SW480 (cell line): ENCODE measurements around the gene LAGE3.

ENCODE experiments used
- DNase-seq: peaks from one replicate; pipeline ENCODE4 v3.0.0-alpha.2; 2016; ENCODE audit warnings: low spot score

Gene LAGE3, protein sequence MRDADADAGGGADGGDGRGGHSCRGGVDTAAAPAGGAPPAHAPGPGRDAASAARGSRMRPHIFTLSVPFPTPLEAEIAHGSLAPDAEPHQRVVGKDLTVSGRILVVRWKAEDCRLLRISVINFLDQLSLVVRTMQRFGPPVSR

DNA sequence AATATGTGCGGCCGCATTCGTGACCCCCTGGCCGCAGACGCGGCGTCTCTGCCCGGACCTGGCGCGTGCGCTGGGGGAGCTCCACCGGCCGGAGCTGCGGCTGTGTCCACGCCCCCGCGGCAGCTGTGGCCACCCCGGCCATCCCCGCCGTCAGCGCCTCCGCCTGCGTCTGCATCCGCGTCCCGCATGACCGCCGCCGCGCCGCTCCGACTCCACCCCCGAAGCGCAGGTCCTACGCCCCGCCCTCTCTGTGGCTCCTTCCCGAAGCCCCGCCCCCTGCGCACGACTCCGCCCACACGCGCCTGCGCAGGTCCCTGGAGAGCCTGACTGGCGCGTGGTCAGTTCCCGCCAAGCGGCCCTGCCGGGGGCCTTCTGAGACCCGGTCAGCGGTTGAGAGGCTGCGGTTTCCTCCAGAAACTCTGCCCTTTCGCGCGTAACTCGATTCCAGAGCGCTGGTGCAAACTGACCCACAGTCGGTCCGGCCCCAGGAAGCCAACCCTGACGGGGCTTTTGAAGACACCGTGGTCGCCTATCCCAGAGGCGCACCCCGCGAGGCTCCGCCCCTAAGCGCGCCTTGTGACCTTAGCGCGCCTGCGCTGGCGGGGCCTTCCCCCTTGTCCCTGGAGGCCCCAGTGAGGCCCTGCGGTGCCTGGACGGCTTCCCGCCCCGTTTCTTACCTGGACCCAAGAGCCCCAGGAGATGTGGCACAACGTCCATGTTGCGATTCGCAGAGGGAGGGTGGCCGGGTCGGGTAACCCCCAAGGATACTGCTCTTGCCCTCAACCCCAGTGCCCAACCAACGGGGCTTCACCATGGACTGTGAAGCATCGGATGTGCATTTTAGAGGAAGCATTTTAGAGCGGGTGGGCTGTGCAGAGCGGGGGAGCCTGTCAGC lies at the start of gene LAGE3:
TSS of gene LAGE3 (minus strand) at position 554 of the 895 bp plus-strand sequence. CDS start at position 188, 366 bp downstream.
- DNase-seq, result peak; percentile 82

GRCh38 chrX:154526901-154527675 lies 48.0 kb upstream of the LAGE3 start:
- DNase-seq, result peak; percentile 73

- DNase-seq, result no peak
Measured at GRCh38 chrX:154525606-154526490, 46.8 kb upstream of the LAGE3 start.

- no peak for DNase-seq
Measured at GRCh38 chrX:154519389-154519788, 40.3 kb upstream of the LAGE3 start.

DNA sequence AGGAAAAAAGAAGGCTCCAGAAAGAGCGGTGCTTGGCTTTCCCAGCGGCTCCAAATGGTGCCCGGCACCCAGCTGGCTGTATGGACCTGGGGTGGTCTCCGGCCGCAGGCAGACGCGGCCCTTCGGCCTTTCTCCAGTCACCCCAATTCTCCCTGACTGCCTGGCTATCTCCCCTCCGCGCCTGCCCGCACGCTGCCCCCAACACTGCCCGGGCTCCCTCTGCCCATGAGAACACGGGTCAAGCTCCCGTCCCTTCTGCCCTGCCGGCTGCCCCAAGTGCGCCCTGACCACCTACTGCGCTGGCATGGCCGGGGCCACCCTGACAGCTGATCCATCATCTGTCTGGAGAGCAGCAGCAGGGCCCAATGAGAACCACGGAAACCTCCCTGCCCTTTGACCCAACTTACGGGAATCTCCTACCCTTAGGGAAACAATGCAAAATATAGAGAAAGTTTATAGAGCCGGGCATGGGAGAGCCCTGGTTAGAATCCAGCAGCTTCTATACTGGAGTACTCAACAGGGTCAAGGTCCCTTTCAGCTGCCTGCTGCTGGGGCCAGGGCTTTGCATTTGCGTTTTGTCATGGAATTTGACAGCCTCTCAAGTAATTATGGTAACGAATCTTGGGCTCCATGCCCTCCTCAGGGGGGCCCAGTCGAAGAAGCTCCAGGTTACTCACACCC lies 38.2 kb upstream of the LAGE3 start:
- DNase-seq, result no peak

DNA sequence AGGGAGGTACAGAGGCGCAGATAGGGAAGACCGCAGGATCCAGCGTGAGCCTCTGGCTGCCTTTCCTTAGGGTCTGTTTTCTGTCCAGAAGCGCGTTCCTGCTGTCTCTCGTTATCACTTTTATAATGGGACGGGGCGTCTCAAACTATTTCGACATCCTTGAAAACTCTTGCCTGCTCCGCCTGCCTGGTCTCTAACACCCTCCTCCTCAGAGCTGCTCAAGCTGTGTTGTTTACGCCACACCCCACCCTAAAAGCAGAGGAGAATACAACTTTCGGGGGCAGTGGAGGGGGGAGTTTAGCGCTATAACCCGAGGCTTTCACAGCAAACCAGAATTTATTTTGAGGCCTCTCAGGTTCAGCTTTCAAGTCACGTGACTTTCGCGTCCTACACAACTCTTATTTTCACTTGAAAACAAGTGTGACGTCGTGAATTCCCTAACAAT lies 37.6 kb upstream of the LAGE3 start:
- DNase-seq, result no peak

GRCh38 chrX:154515966-154516655 lies 37.0 kb upstream of the LAGE3 start, which contains the start of gene FAM3A:
FAM3A (minus strand) TSS chrX:154516232; CDS start chrX:154515772, 460 bp downstream.
- peak; percentile 85 for DNase-seq

DNA sequence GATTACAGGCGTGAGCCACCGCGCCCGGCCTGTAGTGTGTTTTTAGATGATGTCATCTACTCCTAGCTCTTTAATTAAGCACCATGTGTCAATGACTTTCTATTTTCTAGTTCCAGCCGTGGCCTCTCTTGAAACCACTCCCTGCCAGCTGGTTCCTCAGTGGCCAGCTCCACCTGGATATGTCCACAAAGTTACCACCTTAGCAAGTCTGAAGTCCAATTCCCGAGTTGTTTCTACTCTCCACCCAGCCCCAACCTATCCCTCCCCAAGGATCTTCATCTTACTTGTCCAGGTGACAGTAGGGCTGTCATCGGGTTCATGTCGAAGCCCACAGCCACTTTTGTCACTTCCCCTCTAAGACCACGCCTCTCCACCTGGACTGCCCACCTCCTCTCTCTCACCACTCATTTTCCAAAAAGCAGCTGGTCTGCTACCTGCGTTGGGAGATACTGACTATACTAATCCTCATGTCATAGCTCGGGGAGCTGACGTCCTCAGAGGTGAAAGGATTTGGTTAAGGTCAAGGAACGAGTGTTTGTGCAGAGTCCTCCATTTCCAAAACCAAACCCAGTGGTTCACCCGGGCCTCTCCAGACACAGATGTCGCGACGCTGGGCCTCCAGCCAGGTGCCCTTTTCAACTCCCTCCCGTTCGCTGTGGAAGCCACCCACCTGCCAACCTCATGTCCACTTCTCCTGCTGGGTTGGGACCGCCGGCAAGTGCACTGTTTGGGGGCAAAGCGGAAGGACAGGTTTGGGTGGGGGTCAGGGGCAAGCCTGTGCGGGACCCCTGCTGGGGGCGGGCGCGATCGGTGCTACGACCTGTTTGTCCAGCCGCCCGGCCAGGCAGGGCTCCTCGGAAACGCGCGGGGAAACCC lies 36.2 kb upstream of the LAGE3 start:
- DNase-seq, result no peak

GRCh38 chrX:154513716-154514115 lies 34.6 kb upstream of the LAGE3 start:
- DNase-seq, result no peak

DNA sequence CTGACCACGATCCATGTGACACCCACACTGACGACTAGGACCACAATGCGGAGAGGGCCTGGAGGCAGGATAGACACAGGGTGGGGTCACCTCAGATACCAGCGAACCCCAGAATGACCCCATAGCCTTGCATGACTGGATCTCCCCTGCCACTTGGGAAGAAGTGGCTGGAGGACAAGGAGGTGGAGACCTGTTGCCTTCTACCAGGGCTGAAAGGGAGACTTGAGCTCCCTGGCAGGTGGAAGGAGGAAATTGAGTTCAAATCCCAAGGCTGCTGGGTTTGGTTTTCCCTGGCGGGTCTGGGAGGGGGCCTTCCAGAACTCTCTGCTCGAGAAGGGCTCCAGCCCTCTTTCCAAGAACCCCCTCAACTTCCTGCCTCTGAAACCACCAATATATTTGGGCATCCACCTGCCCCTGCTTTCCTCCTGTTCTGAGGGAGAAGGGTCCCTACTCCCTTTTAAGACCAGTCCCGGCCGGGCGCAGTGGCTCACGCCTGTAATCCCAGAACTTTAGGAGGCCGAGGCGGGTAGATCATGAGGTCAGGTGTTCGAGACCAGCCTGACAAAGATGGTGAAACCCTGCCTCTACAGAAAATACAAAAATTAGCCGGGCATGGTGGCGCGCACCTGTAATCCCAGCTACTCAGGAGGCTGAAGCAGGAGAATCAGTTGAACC lies 33.9 kb upstream of the LAGE3 start:
- no peak for DNase-seq

GRCh38 chrX:154511761-154512160 lies 32.7 kb upstream of the LAGE3 start:
- no peak for DNase-seq

DNA sequence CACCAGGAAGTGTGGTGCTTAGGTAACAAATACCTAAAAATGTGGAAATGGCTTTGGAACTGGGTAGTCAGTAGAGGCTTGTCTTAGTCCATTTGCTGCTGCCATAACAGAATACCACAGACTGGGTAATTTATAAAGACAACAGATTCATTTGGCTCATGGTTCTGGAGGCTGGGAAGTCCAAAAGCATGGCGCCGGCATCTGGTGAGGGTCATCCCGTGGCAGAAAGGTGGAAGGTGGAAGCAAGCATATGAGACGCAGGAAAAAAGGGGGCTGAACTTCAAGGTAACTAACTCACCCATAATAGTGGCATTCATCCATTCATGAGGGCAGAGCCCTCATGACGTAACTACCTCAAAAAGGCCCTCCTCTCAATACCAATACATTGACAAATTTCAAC lies 30.4 kb upstream of the LAGE3 start:
- DNase-seq, result no peak

GRCh38 chrX:154508384-154508745 lies 29.3 kb upstream of the LAGE3 start:
- no peak for DNase-seq

DNA sequence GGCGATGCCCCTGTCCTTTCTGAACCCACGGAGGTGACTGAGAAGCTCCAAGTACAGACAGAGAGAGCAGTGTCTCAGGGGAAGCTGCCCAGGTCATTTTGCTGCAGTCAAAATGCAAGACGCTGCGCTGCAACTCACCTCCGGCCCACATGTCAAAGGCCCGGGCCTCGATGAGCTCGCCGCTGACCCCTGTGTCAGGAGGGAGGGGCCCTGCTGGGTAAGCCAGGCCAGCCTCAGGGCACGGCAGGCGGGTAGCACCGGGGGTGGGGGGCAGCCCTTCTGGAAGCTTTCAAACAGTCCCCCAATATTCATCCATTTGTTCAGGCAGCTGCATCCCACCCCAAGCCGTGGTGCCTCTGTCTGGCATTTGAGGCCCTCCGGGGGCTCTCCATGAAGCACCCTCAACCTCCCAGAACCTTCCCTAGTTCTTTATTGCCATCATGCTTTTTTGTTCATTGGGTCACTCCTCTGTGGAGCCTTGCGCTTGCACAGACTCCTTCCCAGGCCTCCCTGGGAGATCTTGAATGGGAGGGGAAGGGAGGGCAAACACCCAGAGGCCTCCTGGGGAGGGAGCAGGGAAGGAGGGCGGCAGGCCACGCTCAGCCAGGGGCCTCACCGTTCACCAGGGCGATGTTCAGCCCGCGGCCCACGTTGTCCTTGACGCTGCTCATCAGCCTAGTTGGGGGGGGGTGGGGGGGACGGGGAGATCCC lies 28.7 kb upstream of the LAGE3 start:
- DNase-seq, result no peak

- no peak for DNase-seq
Measured at GRCh38 chrX:154506483-154507332, 27.6 kb upstream of the LAGE3 start.

DNA sequence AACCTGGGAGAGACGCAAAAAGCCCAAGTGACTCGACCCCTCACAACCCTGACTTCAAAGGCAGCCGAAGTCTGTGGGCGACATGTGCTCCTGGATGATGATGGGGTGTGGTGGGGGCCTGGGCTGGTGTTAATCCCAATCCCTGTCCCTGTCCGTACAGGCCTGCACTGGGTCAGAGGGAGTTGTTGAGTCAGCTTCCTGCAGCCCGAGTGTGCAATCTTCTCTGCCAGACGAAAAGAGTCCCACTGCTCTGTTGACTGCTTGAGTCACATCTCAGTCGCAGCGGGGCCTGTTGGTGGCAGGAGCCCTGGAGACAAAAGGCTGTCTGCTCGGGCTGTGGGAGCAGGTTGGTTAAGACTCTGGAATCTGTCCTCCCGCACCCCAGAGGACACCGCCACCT lies 26.7 kb upstream of the LAGE3 start:
- no peak for DNase-seq

DNA sequence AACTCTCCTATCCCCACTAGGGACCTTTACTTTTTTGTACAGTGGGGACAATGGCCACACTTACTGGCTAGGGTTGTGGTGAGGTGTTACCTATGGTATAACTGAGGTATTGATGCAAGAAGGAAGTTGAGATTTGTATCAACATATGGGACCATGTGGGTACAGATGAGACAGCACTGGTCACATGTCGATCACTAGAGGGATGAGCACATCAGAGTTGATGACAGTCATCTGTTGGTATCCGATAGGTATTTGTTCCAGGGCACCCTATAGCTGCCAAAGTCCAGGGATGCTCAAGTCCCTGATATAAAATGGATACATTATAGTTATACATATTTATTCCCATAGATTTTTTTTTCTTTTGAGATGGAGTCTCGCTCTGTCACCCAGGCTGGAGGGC lies 23.9 kb upstream of the LAGE3 start:
- DNase-seq, result no peak
